WTC11 (cell line): ENCODE results near the gene CACNA2D3.

Experiments used
- CTCF ChIP-seq: fragments of 200-600 bp; IDR thresholded peaks from 2 replicates; pipeline ENCODE4 v1.8.0; 2022; ENCODE audit warnings: antibody characterized with exemption
- KAT7 ChIP-seq: sonication (generic); formaldehyde crosslinking; IDR thresholded peaks from 2 replicates; pipeline ENCODE4 v1.8.1; 2023; ENCODE audit warnings: missing genetic modification reagents, mild to moderate bottlenecking, borderline replicate concordance
- NFATC4 ChIP-seq: fragments of 250-450 bp; sonication (Bioruptor Pico); IDR thresholded peaks from 2 replicates; pipeline ENCODE4 v1.9.0; 2021; ENCODE audit warnings: mild to moderate bottlenecking
- ZNF281 ChIP-seq: sonication (generic); formaldehyde crosslinking; IDR thresholded peaks from 2 replicates; pipeline ENCODE4 v1.8.0; 2023; ENCODE audit warnings: mild to moderate bottlenecking, missing genetic modification reagents
- TF ChIP-seq, protein P1 (sequence below): sonication (generic); formaldehyde crosslinking; IDR thresholded peaks from 2 replicates; pipeline ENCODE4 v1.8.1; 2022; ENCODE audit warnings: missing genetic modification reagents, borderline replicate concordance
- TF ChIP-seq, protein P2 (sequence below): sonication (generic); formaldehyde crosslinking; IDR thresholded peaks from 2 replicates; pipeline ENCODE4 v1.8.0; 2022; ENCODE audit warnings: mild to moderate bottlenecking, missing genetic modification reagents

DNA sequence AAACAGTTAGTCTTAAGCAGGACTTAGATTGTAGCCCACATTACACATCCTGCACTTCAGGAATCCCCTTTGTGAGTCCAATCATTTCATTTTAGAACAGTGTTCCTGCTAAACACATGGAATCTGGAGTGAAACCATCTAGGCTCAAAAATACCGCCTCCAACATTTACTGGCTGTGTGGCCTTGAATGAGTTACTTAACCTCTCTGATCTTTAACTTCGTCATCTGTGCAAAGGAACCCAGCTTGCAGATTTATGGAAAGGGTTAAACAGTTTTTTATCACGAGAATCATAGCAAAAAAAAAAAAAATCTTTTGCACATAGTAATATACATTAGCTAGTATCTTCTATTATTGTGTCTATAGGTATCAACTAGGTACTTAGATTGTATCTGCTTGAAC, 813.5 kb downstream of the CACNA2D3 start:
- TF ChIP-seq, protein P1, sequence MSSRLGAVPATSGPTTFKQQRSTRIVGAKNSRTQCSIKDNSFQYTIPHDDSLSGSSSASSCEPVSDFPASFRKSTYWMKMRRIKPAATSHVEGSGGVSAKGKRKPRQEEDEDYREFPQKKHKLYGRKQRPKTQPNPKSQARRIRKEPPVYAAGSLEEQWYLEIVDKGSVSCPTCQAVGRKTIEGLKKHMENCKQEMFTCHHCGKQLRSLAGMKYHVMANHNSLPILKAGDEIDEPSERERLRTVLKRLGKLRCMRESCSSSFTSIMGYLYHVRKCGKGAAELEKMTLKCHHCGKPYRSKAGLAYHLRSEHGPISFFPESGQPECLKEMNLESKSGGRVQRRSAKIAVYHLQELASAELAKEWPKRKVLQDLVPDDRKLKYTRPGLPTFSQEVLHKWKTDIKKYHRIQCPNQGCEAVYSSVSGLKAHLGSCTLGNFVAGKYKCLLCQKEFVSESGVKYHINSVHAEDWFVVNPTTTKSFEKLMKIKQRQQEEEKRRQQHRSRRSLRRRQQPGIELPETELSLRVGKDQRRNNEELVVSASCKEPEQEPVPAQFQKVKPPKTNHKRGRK (CRISPR knock-in tag), result no peak
- no peak for TF ChIP-seq ZNF281 (CRISPR knock-in tag)
- TF ChIP-seq CTCF, result no peak
- TF ChIP-seq NFATC4 (CRISPR knock-in tag), result no peak
- TF ChIP-seq, protein P2, sequence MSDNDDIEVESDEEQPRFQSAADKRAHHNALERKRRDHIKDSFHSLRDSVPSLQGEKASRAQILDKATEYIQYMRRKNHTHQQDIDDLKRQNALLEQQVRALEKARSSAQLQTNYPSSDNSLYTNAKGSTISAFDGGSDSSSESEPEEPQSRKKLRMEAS, result no peak
- no peak for TF ChIP-seq KAT7 (CRISPR knock-in tag)
